Mucosa of gallbladder (tissue), 1 donor: ENCODE data around the gene TEX29. TPM values are rescaled to one million over a fixed set of nuclear protein-coding genes. Genes with fewer than 3 reads are reported as not detected.
A peak's percentile ranks its signal among the peaks of the same experiment; 100 is the strongest.

Source experiments
- DNase-seq: peaks from one replicate; pipeline ENCODE4 v3.0.0-alpha.2; 2020; ENCODE audit warnings: low spot score
- total RNA-seq: library from RNA; stranded (reverse); gene quantifications from one replicate; pipeline ENCODE4 v1.2.1, GENCODE V29; 2021
- donor health status: DM: no; HTN: no; CAD: no.

Gene TEX29
- total RNA-seq, 1 donor from 2014 or later, result 0.92 TPM

DNA sequence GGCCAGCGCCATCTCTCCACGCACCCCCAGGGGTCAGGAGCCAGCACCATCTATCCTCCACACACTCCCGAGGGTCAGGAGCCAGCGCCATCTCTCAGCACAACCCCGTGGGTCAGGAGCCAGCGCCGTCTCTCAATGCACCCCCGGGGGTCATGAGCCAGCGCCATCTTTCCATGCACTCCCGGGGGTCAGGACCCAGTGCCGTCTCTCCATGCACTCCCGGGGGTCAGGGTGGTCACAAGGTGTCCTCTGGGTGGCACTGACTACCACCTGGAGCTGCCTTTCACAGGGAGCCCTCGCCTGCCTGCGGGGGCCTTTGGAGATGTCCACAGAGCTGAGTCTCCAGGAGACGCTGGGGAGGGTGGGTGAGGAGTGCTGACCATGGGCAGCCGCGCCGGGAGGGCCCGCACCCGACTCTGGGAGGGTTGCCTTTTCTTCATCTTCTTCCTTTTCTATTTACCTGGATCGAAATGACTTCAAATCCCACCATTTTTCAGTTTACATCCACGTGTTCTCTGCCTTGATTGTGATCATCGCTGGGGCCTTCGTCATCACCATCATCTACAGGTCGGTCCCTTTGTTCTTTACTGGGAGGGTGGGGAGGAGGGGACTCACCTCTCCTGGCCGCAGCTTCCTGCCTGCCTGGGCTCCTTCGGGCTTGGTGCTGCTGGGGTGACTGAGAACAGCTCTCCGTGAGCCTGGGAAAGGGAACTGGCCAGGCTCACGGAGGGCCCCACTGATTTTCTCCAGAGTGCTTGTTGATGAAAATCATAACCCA, 19.1 kb downstream of the TEX29 start:
- peak; percentile 9 for DNase-seq

DNA sequence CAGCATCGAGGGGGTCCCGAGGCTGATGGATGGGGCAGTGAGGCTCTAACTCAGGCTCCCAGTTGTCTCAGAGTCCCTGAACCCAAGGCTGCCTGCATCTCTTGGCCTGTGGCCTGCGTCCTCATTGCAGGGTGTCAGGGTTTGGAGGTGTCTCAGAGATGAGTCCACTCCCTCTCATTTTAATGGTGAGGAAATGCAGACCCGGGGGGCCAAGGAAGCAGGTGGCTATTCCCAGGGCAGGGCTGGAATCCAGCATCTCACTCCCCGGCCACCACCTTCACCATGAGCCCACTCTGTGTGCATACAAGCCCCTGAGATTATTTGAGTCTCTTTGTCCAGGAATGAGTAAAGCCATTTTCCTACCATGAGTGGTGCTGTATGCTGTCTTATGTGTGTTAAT, 21.4 kb downstream of the TEX29 start:
- DNase-seq, result peak; percentile 7

DNA sequence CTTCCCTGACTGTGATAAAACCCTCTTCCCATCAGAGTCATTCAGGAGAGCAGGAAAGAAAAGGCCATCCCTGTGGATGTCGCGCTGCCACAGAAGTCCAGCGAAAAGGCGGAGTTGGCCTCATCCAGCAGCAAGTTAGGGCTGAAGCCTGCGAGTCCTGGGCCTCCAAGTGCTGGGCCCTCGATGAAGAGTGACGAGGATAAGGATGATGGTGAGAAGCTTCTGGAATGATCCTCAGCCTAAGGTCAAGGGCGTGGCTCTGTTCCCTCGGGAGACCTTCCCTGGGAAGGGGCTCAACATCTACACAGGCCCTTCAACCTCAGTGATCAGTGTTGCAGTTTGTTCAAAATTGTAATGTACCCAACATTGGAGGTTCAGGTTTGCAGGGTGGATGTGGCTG, 22.3 kb downstream of the TEX29 start:
- DNase-seq, result peak; percentile 2

DNA sequence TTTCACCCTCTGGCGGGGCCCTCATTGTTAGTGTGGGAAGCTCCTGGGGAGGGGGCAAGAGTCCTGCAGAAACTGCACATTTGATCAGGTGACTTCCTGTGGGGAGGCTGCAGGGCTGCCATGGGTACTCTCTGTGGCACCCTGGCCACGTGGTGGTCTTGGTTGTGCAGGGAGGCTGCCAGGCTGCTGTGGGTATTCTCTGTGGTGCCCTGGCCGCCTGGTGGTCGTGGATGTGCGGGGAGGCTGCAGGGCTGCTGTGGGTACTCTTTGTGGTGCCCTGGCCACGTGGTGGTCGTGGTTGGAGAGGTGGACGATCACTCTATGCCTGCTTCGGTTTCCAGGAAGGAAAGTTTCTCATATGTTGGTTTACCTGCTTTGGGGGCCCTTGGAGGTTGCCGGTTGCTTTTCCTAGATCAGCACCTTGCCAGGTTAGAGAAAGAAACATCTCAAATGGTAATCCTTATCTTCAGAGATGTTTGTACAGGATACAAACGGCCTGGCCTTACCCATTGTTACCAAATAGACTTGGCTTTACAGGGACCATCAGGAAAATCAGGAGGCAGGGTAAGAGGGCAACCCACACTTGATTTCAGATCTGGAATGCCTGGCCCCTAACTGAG, 22.9 kb downstream of the TEX29 start:
- peak; percentile 5 for DNase-seq

DNA sequence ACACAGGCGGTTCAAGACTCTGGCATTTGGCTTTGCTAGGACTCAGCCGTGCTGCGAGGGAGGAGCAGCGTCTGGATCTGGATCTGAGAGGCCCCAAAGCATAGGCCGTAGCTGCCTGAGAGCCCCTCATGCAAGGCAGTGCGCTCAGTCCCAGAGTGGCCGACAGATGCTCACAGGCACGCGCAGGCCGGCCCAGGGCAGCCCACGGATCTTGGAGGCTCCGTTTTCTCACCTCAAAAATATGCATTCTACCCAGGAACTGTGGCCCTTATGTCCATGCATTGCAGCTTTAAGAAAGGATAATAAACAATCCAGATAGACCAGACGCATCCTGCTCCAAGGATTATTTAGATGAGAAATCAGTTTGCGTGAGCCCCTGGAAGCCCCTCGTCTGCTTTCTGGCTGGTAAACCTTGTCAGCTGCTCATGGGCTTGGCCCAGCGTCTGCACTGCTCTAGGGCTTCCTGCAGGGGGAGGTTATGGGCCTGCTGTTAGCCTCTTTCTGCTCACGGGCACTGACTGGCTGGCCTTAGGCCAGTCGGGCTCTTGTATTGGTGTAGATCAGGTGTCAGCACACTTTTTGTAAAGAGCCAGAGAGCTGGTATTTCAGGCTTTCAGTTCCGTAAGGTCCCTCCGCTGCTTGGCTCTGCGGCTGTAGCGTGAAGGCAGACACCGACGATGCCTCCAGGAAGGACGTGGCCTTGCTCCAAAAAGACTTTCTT, 24.2 kb downstream of the TEX29 start:
- no peak for DNase-seq

- DNase-seq, result no peak
Observed at GRCh38 chr13:111345682-111346081, 25.2 kb downstream of the TEX29 start.

GRCh38 chr13:111346101-111346680, 25.7 kb downstream of the TEX29 start:
- no peak for DNase-seq

- no peak for DNase-seq
Observed at GRCh38 chr13:111347438-111347837, 27.0 kb downstream of the TEX29 start.

GRCh38 chr13:111353508-111353907, 33.1 kb downstream of the TEX29 start:
- no peak for DNase-seq

GRCh38 chr13:111354789-111355188, 34.3 kb downstream of the TEX29 start:
- DNase-seq, result no peak

GRCh38 chr13:111356795-111357194, 36.4 kb downstream of the TEX29 start:
- DNase-seq, result no peak

GRCh38 chr13:111359237-111359915, 38.9 kb downstream of the TEX29 start:
- no peak for DNase-seq

GRCh38 chr13:111359930-111360329, 39.5 kb downstream of the TEX29 start:
- DNase-seq, result no peak

- no peak for DNase-seq
Observed at GRCh38 chr13:111360452-111360851, 40.0 kb downstream of the TEX29 start.

DNA sequence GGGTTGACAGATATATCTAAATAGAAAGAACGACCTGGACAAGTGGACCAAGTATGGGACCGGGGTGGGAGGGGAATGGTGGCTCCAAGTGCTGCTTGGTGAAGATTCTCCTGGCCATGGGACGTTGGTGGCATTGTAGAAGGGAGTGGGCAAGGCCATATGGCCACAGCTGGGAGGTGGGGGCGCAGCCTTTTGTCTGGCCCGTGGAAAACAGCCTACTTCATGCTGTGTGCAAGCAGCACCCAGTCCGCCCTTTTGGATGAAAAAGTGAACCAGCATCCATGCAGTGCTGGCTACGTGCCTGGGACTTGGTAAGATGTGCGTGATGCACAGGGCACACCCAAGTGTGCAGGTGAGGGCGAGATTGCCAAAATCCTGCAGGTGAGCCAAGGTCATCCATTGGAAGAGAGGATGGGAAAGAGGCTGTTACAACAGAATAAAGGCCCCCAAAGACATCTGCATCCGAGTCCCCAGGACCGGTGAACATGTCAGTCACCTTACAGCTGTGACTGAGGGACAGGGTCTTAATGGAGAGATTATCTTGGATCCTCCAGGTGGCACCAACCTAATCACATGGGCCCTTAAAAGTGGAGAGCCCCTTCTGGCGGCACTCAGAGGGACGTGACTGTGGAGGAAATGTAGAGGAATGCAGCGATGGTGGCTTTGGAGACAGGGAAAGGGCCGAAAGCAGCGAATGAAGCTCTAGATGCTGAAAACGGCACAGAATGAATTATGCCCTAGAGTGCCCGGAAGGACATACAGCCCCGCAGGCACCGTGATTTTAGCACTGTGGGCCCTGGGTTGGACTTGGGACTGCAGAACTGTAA, 40.8 kb downstream of the TEX29 start:
- DNase-seq, result no peak

- no peak for DNase-seq
Observed at GRCh38 chr13:111361873-111362648, 41.6 kb downstream of the TEX29 start.

DNA sequence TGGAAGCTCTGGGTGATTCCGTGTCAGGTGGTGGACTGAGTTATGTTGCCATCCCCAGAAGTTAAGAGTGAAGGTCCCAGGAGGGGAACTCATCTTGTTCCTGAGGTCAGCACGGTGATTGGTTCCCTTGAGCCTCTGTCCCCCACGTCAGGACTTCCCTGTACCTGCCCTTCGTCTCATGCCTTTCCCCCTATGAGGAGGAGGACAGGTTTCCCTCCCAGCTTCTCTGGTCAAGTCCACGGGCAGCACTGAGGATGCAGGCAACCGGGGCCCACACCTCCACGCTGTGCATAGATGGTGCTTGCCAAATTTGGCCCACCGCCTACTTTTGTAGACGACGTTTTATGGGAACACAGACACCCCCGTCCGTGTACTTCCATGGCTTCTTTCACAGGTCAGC, 42.7 kb downstream of the TEX29 start:
- no peak for DNase-seq

DNA sequence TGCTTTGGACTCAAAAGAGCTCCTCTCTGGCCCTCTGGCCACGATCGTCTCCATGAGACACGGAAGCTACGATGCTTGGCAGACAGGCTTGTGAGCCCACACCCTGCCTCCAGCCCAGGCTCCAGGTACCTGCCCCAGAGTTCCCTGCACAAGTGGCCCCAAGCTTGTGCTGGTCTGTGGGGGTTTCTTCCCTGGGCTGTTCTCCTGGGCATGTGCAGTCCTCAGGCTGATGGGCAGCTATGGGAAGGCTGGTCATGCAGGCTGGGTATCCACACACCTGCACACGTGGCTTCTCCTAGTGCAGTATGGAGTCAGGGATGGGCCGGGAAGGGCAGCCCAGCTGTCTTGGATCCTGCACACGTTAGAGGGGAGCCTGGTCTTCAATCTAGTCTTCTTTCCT, 43.1 kb downstream of the TEX29 start:
- DNase-seq, result no peak

- DNase-seq, result no peak
Observed at GRCh38 chr13:111365149-111366005, 44.9 kb downstream of the TEX29 start.
